ENCODE measurements around the gene ZNF507.
"Not testable (repeated sequence)": the region's sequence is repeated elsewhere in the genome, so short reads cannot be mapped to it uniquely, and the experiment has no call there.

The ZNF507 gene

DNA sequence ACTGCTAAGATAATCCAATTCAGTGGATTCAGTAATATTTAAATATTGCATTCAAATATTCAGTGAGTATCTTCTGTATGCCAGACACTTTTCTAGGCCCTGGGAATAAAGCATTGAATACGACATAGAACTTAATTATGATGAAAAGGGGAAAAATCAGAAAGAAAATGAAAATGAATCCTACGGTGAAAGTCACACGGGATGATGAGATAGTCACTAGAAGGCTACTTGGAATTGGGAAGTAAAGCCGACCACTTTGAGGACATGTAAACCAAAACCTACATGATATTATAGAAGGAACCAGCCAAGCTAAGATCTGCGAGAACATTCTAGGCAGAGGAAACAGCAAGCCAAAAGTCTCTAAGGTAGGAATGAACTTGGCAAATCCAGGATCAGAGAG, 70.3 kb downstream of the ZNF507 start:
- no peak for DNase-seq

DNA sequence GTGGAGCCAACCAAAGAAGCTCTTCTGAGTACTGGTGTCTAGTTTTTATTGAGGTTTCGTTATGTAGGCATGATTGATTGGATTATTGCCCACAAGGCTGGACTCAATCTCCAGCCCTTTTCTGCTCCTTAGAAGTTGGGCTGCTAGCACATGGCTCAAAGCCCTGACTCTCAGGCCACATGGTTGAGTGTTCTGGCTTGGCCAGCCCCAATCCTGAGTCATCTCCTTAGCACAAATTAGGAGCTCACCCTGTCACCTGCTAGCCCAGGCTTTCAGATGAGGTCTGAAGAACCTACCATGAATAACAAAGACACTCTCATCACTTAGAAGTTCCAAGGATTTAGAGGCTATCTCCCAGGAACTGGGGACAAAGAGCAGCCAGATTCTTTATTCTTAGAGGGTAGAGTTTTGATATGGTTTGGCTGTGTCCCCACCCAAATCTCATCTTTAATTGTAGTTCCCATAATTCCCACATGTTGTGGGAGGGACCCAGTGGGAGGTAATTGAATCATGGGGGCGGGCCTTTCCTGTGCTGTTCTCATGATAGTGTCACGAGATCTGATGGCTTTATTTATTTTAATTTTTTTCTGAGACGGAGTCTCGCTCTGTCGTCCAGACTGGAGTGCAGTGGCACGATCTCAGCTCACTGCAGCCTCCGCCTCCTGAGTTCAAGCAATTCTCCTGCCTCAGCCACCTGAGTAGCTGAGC, 71.5 kb downstream of the ZNF507 start:
- DNase-seq: no peak

DNA sequence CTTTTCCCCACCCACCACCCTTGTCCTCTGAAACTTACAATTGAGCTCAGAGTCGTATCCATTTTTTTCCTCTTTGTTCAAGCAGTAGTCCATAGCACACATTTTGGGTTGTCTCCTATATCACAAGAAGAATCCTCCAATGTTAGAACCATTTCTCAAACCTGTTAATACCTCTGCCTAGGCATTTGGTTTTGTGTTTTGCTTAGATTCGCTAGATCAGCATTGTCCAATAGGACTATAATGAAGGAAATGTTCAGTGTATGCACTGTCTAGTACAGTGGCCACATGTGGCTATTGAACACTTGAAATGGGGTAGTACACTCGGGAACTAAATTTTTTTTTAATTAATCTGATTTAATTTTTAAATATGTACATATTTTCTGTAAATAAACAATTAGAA, 72.7 kb downstream of the ZNF507 start:
- no peak for DNase-seq

DNA sequence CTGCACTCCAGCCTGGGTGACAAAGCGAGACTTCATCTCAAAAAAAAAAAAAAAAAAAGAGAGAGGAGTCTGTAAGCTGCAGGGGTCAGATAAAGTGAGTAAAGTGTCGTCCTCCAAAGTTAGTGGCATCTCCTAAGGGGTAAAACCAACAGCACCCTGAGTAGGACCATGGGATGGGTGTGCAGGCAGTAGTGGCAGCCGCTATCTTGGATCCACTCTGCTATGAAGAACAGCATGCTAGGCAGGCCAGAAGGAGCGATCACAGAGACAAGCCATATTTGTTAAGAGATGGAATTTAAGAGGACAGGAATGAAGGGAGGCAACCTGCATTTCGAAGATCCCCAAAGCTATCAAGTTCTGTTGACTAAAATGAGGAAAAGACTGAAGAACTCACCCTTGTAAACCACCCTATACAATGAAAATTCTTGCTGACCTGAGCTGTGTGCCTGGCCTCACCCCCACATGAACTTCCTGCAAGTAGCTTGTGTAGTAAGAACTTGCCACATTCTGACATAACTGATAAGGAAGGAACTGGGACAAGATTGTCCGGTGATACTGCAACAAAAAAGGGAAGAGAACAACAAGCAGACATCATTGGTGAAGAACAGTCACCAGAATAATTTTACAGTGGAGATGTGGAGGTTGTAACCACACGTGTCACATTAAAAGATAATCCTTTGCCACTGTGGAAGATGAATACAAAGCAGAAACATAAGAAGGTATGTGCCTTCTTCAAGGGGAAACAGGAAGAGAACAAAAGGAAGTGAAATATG, 76.4 kb downstream of the ZNF507 start:
- DNase-seq: no peak

DNA sequence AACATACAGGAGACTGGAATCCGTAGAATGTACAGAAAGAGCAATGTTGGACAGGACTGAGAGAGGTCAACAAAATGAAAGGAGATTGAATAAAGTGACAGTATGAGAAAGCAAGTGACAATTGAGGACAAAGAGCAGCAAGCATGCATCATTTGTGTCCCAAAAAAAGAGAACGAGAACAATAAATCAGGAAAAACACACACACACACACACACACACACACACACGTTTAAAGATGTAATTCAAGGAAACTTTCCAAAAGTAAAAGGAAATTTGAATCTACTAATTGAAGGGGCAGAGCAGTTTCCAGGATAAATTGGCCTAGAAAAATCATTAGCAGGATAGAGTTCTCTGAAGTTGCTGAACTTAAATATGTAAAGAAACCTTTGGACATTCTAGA, 77.0 kb downstream of the ZNF507 start:
- DNase-seq: no peak

DNA sequence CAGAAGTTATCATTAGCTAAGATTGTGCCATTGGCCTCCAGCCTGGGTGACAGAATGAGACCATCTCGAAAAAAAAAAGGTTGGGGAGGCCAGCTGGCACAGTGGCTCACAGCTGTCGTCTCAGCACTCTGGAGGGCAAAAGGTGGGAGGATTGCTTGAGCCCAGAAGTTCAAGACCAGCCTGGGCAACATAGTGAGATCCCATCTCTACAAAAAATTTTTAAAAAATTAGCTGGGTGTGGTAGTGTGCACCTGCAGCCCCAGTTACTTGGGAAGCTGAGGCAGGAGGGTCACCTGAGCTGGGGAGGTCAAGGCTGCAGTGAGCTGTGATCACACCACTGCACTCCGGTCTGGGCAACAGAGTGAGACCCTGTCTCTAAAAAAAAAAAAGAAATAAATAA, 78.5 kb downstream of the ZNF507 start:
- DNase-seq: not testable (repeated sequence)

DNA sequence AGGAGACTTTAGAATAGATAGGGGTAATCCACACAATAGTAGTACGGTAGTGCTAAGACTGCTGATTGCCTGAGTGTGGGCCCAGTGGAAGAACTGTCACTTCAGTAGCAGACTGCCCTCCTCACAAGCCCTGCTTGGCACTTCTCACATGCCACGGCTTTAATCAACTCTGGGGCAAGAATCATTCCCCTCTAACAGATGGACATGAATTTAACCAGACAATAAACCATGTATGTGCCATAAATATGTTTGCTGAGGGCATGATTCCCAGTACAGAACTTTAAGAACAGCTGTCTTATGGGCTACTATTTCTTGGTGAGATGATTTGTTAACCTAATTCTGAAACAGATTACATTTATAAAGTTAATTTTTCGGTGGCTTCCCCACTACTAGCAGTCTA, 82.1 kb downstream of the ZNF507 start:
- DNase-seq: no peak

DNA sequence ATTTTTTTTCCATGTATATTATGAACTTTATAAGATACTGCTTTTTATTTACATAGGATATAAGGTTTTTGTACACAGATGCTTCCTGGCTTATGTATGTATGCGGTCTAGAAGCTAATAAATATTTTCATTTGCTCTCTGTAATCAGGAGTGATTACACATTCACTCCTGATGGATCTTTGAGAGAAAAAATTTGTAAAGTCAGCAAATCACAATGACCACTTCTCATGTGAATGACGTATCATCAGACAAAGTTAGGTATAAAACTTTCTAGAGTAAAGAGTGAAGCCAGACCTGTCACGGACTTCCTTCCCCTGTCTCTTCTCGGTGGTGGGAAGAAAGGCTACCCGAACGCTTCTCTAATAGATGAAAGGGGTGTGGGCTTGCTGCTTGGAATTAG, 91.3 kb downstream of the ZNF507 start:
- DNase-seq: no peak

DNA sequence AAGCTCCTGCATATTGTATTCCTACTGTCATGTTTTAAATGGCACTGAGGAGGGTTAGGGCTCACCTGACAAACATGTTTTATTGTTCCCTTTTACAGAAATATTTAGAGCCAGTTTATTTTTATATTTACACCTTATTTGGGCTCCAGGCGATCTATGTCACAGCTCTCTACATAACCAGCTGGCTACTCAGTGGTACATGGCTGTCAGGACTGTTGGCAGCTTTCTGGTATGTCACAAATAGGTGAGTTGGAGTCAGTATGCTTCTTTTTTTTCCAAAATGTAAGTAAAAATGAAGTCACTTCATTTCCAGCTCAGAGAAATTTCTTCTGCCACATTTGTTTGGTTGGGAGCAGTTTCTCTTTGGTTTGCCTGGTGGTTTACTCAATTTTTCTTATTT, 91.7 kb downstream of the ZNF507 start:
- DNase-seq: no peak

Data from NCI-H526 treated with DMSO at 0.1 percent for 48 hours (cell line).